Stomach (tissue), 4 donors: ENCODE measurements around the gene PLAC1.

Source experiments
- POLR2A ChIP-seq, 4 donors: fragments of 450-650 bp; IDR thresholded peaks; one replicate each; pipeline ENCODE4 v1.6.1; 2016; ENCODE audit warnings: antibody characterized with exemption in 4 of 4, control low read depth in 2 of 4, mild to moderate bottlenecking in 1 of 4, moderate library complexity in 1 of 4
- TF ChIP-seq, protein P1 (sequence below), 7 experiments: fragments of 450-650 bp in 4 of 7; fragments of 200-600 bp in 3 of 7; sonication (generic) in 3 of 7; IDR thresholded peaks; one replicate each; pipeline ENCODE4 v1.5.1; 2016 to 2019; ENCODE audit warnings: antibody characterized with exemption in 7 of 7, control low read depth in 2 of 7, mild to moderate bottlenecking in 1 of 7

DNA sequence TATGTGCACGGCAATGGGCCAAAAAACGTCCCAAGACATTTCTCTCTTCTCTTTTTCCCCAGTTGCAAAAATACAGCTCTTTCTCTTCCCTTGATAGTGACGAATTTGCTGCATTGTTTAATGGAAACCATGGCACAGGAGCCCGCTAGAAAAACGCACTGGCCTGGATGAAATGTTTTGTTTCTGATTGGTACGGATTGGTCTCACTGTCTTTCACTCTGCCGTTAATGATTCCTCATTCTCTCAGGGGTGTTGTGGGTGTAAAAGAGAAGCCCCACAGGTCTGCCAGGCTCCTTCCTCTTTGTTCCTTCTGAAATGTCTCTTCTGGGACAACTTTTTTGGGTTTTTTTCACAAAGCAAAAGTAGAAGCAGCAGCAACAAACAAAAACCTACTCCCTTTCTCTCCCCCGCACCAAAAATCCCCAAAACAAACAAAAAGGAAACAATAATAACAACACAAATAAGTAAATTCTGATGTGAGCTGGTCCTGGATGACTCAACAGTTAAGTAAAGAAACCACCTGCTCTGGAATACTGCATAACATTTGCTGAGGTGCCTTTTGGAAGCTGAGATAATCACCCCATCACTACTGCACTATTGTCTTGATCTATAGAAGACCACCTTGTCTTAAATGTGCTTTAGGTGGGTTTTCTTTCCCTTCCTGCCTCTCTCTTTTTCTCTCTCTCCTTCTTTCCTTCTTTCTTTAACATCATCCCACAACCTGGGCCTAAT, 89.8 kb downstream of the PLAC1 start:
- TF ChIP-seq, protein P1, sequence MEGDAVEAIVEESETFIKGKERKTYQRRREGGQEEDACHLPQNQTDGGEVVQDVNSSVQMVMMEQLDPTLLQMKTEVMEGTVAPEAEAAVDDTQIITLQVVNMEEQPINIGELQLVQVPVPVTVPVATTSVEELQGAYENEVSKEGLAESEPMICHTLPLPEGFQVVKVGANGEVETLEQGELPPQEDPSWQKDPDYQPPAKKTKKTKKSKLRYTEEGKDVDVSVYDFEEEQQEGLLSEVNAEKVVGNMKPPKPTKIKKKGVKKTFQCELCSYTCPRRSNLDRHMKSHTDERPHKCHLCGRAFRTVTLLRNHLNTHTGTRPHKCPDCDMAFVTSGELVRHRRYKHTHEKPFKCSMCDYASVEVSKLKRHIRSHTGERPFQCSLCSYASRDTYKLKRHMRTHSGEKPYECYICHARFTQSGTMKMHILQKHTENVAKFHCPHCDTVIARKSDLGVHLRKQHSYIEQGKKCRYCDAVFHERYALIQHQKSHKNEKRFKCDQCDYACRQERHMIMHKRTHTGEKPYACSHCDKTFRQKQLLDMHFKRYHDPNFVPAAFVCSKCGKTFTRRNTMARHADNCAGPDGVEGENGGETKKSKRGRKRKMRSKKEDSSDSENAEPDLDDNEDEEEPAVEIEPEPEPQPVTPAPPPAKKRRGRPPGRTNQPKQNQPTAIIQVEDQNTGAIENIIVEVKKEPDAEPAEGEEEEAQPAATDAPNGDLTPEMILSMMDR (IDR thresholded peaks at IDR 0.05): no peak
- no peak for TF ChIP-seq POLR2A (IDR thresholded peaks at IDR 0.05)
